ENCODE results near the gene SPON2.

SPON2 gene

GRCh38 chr4:1208266-1208961 lies 36.0 kb upstream of the SPON2 start:
- DNase-seq: no peak

- no peak for DNase-seq
Measured at GRCh38 chr4:1207603-1208265, 35.4 kb upstream of the SPON2 start.

- no peak for DNase-seq
Measured at GRCh38 chr4:1207157-1207470, 34.7 kb upstream of the SPON2 start.

DNA sequence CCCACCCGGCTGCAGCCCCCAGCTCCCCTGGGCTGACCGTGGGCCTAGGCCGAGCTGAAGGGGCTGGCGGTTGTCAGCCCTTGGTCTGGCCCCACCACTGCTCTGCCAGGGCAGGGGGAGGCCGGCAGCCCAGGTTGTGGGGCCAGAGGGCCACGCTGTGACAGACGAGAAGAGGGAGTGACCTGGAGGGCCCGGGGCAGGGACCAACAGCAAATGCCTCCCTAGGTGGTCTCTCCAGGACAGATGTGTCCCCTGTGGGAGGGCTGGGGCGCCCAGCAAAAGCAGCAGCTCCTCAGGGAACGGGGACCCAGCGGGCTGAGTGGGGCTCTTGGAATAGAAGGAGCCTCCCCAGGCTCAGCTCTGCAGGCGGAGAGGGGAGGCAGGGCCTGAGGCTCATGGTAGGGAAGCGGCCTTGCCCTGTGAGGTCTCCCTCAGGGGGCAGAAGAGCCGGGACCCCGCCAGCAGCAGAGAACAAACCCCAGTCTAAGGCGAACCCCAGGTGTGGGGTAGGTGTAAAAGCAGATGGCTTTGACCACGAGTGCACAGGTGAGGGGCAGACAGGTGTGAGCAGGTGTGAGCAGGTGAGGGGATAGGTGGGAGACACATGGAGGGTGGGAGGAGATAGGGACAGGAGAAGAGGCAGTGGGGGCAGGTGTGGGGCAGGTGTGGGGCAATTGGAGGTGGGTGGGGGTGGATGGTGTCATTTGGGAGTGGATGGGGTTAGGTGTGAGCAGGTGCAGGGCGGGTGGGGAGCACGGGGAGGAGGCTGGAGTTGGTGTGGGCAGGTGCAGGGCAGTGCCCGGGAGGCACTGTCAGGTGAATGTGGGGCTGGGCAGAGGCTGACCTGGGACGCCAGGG lies 34.1 kb upstream of the SPON2 start:
- DNase-seq: no peak

DNA sequence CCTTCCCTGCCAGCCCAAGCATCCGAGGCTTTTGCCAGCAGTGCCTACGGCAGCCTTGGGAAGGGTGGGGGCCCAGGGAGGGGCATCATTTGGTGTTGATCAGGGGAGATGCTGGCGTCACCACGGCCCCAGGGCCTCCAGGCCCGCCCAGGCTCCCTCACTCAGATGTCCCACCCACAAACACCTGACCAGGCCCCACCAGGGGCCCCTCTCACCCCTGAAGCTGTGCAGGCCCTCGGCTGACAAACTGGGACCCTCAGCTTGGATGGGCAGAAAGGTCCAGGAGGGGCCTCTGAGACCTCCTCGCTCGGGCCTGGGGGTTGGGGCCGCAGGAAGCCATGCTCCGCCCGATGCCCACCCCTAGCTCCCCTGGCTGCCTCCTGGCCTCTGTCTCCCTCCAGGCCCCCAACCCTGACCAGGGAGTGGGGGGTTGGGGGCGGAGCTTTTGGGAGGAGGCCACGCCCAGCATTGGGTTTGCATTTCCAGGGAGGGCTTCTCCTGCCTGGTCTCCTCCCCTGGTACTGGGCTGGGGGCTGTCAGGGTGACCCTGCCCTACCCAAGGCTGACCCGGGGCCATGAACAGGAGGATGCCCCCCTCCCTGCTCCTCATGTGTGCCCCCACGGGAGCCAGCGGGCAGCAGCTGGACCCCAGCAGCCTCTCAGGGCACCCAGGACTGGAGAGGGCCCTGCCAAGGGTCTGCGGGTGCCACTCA lies 33.4 kb upstream of the SPON2 start:
- DNase-seq: no peak

DNA sequence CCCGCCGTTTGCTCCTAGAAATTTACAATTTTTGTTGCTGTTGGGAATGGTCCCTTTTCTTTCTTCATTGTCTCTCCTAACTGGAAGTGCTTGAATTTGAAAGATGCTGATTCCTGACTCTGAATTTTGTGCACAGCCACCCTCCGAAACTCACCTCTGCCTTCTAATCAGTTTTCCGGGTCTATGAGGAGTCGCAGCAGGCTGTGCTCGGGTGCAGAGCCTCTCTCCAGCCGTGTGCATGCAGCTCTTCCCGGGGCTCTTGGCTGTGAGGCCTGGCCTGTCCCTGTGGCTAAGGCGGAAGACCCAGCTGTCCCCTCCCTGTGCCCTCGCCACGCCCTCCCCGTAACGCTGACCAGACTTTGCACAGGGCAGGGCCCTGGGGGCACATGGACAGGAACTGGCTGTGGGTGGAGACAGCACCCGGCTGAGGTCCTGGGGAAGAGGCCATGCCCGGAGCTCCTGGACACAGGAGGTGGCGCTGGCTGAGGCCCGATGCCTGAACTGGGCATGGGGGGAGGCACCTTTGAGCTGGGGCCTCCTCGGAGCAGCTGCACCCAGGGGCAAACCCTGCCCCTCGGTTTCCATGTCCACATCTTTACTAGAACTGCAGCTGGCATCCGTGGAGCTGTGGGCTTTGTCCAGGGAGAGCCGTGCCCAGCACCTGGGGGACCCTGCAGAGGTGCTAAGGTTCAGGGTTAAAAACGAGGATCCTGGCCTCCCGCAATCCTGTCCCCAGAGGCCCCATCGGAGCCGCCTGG lies 32.6 kb upstream of the SPON2 start:
- DNase-seq: no peak

GRCh38 chr4:1204286-1204827 lies 32.0 kb upstream of the SPON2 start:
- DNase-seq: no peak

DNA sequence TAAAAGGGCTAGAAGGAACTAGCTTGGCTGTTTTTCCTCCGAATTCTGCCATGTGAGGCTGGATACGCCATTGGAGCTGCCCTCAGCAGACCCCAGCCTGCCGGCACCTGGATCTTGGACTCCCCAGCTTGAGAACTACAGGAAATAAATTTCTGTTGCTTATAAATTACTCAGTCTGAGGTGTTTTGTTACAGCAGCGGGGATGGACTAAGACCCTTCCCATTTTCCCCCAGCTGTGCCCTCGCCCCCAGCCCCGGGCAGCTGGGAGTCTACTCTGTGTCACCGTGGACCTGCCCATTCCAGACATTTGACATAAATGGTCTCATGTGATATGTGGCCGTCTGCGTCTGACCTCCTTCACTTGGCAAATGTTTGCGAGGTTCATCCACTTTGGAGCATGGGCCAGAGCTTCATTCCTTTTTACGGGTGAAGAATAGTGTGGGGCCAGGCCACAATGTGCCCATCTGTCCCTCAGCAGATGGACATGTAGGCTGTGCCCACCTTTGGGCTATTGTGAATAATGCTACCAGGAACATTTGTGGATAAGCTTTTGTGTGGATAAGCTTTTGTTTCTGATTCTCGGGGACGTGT lies 30.7 kb upstream of the SPON2 start:
- no peak for DNase-seq

DNA sequence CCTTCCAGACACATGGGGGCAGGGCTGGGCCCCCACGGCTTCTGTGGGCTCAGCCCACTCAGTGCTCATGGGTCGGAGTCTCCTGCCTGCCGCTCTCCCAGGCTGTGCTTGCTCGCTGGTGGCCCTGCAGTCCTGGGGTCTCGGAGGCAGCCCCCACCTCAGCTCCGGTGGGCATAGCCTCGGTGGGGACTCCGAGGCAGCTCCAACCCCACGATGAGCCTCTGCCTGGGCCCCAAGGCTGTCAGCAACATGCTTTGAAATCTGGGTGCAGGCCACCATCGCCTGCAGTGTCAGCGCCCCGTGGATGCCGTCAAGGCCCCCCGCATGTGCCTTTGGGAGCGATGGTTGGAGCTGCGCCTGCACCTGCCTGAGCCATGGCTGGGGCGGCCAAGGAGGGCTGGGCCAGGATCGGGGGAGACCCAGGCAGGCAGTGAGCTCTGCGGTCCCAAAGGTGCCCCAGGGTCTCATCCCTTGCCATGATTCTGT lies 30.2 kb upstream of the SPON2 start:
- DNase-seq: no peak

DNA sequence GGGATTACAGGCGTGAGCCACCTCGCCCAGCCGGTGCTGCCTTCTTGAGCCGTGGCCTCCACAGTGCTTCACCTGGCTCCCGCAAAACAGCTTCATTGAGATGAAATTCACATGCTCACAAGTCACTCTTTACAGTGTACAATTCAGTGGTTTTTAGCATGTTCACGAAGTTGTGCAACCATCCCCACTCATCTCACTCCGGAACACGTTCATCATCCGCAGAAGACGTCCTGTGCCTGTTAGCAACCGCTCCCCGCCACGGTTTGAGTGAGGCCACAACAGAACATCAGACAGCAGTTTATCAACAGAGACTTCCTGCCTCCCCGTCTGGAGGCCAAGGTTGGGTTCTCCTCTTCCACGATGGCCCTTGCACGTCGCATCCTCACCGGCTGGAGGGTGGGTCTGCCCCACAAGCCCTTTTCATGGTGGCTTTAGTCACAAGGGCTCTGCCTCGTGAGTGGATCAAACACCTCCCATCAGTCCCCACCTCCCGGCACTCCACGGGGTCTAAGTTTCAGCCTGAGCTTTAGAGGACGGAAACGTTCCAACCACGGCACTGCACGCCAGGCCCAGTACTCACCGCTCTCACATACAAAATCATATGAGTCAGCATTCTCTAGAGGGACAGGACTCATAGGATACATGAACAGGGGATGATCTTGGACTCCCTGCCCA lies 29.6 kb upstream of the SPON2 start:
- peak; percentile 46 to 94 for DNase-seq

GRCh38 chr4:1200425-1201035 lies 28.1 kb upstream of the SPON2 start:
- DNase-seq: peak in 1 of 2 donors; percentile 9

GRCh38 chr4:1199556-1200331 lies 27.4 kb upstream of the SPON2 start:
- DNase-seq: no peak

DNA sequence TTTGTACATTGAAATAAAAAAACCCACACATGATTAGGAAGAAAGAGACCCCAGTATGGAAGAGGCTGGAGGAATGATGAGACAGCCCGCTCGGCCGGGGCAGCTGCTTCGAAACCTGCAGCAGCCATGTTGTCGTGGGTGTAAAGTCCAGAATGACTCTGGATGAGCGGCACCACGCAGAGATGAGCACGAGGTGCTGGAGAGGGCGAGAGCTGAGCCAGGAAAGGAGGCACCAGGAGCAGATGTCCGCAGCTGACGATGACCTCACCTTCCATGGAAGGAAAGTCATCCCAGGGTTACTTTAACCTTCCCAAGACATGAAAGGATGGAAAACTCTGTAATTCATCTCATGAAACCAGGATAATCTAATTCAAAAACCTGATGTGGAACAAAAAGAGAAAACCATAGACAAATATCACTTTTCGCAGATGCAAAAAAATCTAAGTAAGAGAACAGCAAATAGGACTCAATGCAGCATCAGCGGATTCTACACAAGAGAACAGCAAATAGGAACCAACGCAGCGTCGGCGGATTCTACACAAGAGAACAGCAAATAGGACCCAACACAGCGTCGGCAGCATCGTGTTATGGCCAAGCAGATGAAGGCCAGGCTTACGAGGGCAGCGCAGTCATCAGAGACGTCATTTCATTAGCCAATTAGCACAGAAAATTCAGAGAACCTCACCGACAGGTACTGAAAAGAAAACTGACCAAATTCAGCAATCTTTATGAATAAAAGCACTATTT lies 25.9 kb upstream of the SPON2 start:
- no peak for DNase-seq

DNA sequence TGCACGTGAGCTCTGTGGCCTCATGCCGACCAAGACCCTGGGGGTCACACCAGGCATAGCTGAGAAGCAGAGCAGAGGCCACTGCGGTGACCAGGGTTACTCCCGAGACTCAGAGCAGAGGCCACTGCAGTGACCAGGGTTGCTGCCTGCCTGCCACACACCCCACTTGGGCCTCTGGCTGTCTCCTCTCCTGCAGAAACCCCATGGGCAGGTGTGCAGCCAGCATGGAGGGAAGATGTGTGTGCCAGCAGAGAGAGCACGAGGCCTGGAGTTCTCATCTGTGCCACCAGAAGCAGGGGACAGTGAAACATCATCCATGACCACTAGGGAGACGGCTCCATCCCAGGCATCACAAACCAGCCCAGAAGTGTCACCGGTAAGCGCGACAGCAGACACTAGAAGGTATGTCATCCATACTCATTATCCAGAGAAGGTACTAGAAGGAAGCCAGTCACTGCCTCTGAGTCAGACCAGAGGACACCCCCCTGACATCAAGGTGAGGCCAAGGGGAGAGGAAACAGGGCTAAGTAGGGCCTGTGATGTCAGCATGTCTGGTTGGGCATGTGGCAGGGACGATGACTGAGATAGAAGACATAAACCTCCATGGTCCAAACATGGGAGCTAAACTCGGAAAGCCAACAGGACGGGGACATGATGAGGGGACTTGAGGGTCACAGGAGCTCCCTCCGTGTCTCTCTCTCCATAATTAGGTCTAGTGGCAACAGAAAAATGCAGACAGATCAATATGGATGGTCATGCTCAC lies 24.2 kb upstream of the SPON2 start:
- DNase-seq: no peak

DNA sequence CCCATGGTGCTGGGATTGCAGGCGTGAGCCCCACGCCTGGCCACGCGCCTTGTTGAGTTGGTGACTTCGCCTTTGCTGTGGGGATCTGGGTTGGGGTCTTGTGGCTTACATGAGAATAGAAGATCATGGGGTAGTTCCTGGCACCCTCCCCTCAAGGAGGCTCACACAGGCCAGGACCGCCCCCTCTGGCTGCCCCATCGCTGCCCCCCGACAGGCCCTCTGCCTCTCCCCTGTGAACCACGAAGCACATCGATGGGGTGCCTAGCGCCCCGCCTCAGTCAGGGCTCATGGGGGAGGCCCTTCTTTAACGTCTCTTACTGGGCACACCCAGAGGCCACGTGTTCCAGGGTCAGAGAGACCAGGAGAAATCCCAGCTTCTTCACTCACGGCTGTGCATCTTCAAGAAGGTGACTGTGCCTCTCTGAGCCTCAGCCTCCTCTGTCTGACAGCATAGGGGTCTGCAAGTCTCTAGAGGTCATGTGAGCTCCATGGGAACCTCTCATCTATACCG lies 23.6 kb upstream of the SPON2 start:
- DNase-seq: no peak

DNA sequence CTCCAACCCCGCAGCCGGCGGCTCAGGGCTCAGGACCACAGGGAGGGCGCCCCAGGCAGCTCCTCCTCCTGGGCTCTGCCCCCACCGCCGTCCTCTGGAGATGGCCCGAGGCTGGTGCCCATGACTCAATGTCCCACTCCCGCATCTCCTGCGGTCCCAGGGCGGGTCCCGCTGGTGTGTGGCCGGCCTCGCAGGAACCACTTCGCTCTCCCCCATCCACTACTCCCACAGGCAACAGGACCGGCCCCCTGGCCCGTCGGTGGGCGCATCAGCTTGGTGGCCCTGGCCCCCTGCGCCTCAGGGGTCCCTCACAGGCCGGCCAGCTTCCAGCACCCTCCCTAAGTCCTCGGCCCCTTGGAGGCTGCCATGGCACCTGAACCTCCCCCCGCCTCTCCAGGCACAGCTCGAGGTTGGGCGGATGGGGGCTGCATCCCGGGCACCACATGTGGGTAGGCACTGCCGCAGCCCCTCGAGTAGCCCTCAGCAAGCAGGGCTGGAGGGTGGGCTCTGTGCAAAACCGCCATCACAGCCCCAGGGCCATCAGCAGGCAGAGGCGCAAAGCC lies 22.8 kb upstream of the SPON2 start:
- no peak for DNase-seq

GRCh38 chr4:1194010-1194900 lies 21.9 kb upstream of the SPON2 start:
- no peak for DNase-seq
